PC-3 (cell line): ENCODE data around the gene PIAS3. TPM values are rescaled to one million over a fixed set of nuclear protein-coding genes. Genes with fewer than 3 reads are reported as not detected.
A peak's percentile ranks its signal among the peaks of the same experiment; 100 is the strongest.

ENCODE experiments used
- ATAC-seq: fragments of 200-7000 bp; cut with Tn5 transposase; 2 replicates; pipeline ENCODE4 v1.9.1; 2020; ENCODE audit warnings: mild to moderate bottlenecking, moderate library complexity
- BruUV-seq: library from RNA; stranded (reverse); fragments of 400-500 nt; replicated peaks from 2 replicates; lab custom pipeline; 2021; lab: Mats Ljungman, UMichigan
- CTCF ChIA-PET: fragments of 300-600 bp; sonication (Branson Sonifier 250); formaldehyde crosslinking; loops from one replicate; lab custom pipeline; 2022; ENCODE audit warnings: antibody characterized with exemption; lab: Charles Lee
- POLR2A ChIA-PET: fragments of 300-600 bp; sonication (Branson Sonifier 250); formaldehyde crosslinking; loops from one replicate; lab custom pipeline; 2022; ENCODE audit warnings: antibody characterized with exemption; ENCODE audit not compliant: unreplicated experiment; lab: Charles Lee
- DNase-seq: peaks from one replicate; pipeline ENCODE4 v3.0.0-alpha.2; 2015
- H2AFZ ChIP-seq: fragments of 300-600 bp; sonication (generic); 2 replicates; pipeline ENCODE4 v1.6.0; 2016; ENCODE audit warnings: antibody characterized with exemption, low read length
- H3F3A ChIP-seq: fragments of 300-600 bp; sonication (generic); one replicate; pipeline ENCODE4 v1.6.0; 2017; ENCODE audit warnings: antibody characterized with exemption, low read length, control low read depth, mild to moderate bottlenecking; ENCODE audit not compliant: unreplicated experiment
- H3K27ac ChIP-seq: fragments of 300-600 bp; sonication (generic); 2 replicates; pipeline ENCODE4 v1.5.1; 2016; ENCODE audit warnings: mild to moderate bottlenecking, low read length
- H3K27me3 ChIP-seq: fragments of 300-600 bp; sonication (generic); 2 replicates; pipeline ENCODE4 v1.6.1; 2016; ENCODE audit warnings: low read length, mixed read lengths
- H3K36me3 ChIP-seq: fragments of 300-600 bp; sonication (generic); 2 replicates; pipeline ENCODE4 v1.6.1; 2016; ENCODE audit warnings: low read depth, mixed run types, low read length, mixed read lengths
- H3K4me1 ChIP-seq: fragments of 300-600 bp; sonication (generic); 2 replicates; pipeline ENCODE4 v1.5.1; 2016; ENCODE audit warnings: low read length; ENCODE audit not compliant: insufficient read depth
- H3K4me2 ChIP-seq: fragments of 300-600 bp; sonication (generic); 2 replicates; pipeline ENCODE4 v1.6.0; 2016; ENCODE audit warnings: low read length
- H3K4me3 ChIP-seq: fragments of 300-600 bp; sonication (generic); 2 replicates; pipeline ENCODE4 v1.5.1; 2016; ENCODE audit warnings: mild to moderate bottlenecking, low read length, mixed read lengths
- H3K79me2 ChIP-seq: fragments of 300-600 bp; sonication (generic); 2 replicates; pipeline ENCODE4 v1.6.1; 2017; ENCODE audit warnings: low read length, mixed read lengths
- H3K9ac ChIP-seq: fragments of 300-600 bp; sonication (generic); 2 replicates; pipeline ENCODE4 v1.6.0; 2016; ENCODE audit warnings: mild to moderate bottlenecking, low read length
- H3K9me2 ChIP-seq: fragments of 300-600 bp; sonication (generic); replicated peaks from 2 replicates; pipeline ENCODE4 v1.6.1; 2016; ENCODE audit warnings: mixed run types, low read length, mixed read lengths
- H3K9me3 ChIP-seq: fragments of 300-600 bp; sonication (generic); 2 replicates; pipeline ENCODE4 v1.6.1; 2016; ENCODE audit warnings: low read length, mixed read lengths
- H4K20me1 ChIP-seq: fragments of 300-600 bp; sonication (generic); 2 replicates; pipeline ENCODE4 v1.6.1; 2016; ENCODE audit warnings: low read length, mixed read lengths
- EZH2 ChIP-seq: fragments of 300-600 bp; sonication (generic); IDR thresholded peaks from one replicate; pipeline ENCODE4 v1.6.1; 2017; ENCODE audit warnings: antibody characterized with exemption, mild to moderate bottlenecking, low read length; ENCODE audit not compliant: unreplicated experiment
- EZH2phosphoT487 ChIP-seq: fragments of 300-600 bp; sonication (generic); IDR thresholded peaks from 2 replicates; pipeline ENCODE4 v1.6.1; 2018; ENCODE audit warnings: mild to moderate bottlenecking, antibody characterized with exemption, low read length, borderline replicate concordance
- intact Hi-C: fragments of 100-400 bp; cut with micrococcal nuclease; formaldehyde crosslinking; loops from 2 replicates; pipeline ENCODE4 v1.9.0; 2023
- total RNA-seq: library from RNA; depleted of rRNA; stranded (reverse); fragments of >200 nt; gene quantifications from 2 replicates; pipeline ENCODE4 v1.2.3, GENCODE V29; 2014
- TF ChIP-seq, protein P1 (sequence below): fragments of 300-600 bp; sonication (generic); conservative IDR thresholded peaks from 2 replicates; pipeline ENCODE4 v1.5.1; 2017; ENCODE audit warnings: antibody characterized with exemption, low read depth, mild to moderate bottlenecking, low read length

The PIAS3 gene
- total RNA-seq, 1 experiment from 2014 or later, result 25.2 TPM

DNA sequence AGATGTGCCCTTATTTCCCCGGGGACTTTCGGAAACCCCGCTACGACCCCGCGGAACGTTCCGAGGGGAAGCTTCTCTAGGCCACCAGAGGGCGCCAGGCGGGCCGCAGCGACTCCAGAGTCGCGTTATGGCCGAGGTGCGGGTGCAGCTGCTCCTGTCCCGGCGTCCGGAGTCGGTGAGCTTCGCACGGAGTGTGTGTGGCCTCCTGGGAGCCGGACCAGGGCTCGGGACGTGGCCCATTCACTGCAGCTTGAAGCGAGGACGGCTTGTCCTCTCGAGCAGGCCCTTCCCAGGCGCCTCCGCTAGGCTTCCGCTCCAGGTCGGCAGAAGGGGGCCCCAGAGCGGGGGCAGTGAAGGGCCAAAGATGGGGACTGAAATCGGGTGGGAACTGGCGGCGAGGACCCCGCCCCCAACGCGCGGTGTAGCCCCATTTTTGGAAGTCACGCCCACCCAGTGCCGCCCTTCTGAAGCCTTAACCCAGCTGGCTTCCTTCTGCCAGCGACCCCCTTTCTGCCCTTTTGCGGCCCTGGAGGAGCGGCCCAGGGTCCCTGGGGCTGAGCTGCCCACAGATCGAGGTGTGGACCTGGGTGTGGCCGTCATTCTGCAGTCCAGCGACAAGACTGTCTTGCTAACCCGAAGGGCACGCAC, 13.2 kb downstream of the PIAS3 start, which contains the start of gene NUDT17:
TSS of gene NUDT17 (plus strand) at position 117 of the 648 bp plus-strand sequence. CDS start at position 128, 11 bp downstream.
- peak; percentile 77 for ATAC-seq
- Histone ChIP-seq H3K9me3 (no peaks in the 10 kb centered on the region), H3F3A (no peaks in the 10 kb centered on the region), H3K27me3 (no peaks in the 10 kb centered on the region), H2AFZ (peak within 1 kb of the TSS; percentile 73), H3K79me2 (no peaks in the 10 kb centered on the region), H4K20me1 (no peaks in the 10 kb centered on the region), H3K4me2 (peak within 1 kb of the TSS; percentile 88), H3K9me2 (no peaks in the 10 kb centered on the region), H3K36me3 (peaks cover 38% of the 10 kb centered on the region), H3K4me1 (peaks cover 5% of the 10 kb centered on the region; the same call in 1 of the 2 replicates), H3K27ac (no peak within 1 kb of the TSS), H3K4me3 (peak within 1 kb of the TSS; percentile 66), H3K9ac (peak within 1 kb of the TSS; percentile 54)
- POLR2A ChIA-PET, result interaction anchor here (0.6 to 1.1 kb wide), 2 partner anchors 21 to 74 kb away, joined by 3 to 7 read pairs; partner anchors contain the start of genes POLR3C and RNF115
- DNase-seq, result peak; percentile 78
- no TSS peak for BruUV-seq
- intact Hi-C loops, result loop anchor here (1.0 kb wide), 2 partner anchors 46 to 168 kb away; no protein-coding TSS in a partner anchor
- CTCF ChIA-PET, result interaction anchor here (0.6 to 3.3 kb wide), 5 partner anchors 14 to 166 kb away, joined by 3 to 29 read pairs (median 10); partner anchors contain the start of genes LIX1L and PIAS3
- TF ChIP-seq, protein P1, sequence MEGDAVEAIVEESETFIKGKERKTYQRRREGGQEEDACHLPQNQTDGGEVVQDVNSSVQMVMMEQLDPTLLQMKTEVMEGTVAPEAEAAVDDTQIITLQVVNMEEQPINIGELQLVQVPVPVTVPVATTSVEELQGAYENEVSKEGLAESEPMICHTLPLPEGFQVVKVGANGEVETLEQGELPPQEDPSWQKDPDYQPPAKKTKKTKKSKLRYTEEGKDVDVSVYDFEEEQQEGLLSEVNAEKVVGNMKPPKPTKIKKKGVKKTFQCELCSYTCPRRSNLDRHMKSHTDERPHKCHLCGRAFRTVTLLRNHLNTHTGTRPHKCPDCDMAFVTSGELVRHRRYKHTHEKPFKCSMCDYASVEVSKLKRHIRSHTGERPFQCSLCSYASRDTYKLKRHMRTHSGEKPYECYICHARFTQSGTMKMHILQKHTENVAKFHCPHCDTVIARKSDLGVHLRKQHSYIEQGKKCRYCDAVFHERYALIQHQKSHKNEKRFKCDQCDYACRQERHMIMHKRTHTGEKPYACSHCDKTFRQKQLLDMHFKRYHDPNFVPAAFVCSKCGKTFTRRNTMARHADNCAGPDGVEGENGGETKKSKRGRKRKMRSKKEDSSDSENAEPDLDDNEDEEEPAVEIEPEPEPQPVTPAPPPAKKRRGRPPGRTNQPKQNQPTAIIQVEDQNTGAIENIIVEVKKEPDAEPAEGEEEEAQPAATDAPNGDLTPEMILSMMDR, result peak; percentile 98
- TF ChIP-seq EZH2, result no peak

DNA sequence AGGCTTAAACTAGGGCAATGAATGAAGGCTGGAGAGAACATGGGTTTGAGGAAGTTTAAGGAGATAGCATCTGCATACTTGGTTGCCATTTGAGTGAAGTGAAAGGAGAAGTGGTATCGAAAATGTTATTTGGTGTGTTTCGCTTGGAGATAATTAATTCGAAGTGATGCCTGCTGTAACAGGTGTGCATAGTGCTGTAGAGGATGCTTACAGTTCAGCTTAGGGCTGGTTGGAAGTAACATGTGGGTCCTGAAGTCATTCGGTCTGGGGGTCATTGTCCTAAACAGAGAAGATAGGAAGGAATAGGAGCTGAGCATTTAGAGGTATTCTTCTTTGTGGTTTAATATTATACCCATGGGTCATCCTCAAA, 13.8 kb downstream of the PIAS3 start:
- CTCF ChIA-PET, result interaction anchor here (0.6 to 3.3 kb wide), 9 partner anchors 14 to 169 kb away, joined by 3 to 29 read pairs (median 6); partner anchors contain the start of genes LIX1L and PIAS3
- Histone ChIP-seq H3K4me1 (peaks cover 5% of the 10 kb centered on the region; the same call in 1 of the 2 replicates), H3K4me2 (peak overlapping the region; percentile 88), H2AFZ (peak overlapping the region; percentile 73), H3K27me3 (no peaks in the 10 kb centered on the region), H3K27ac (no peak overlapping the region), H3F3A (no peaks in the 10 kb centered on the region), H3K9ac (0 out of 2 replicates have a peak overlapping the region, but pooled peaks have one; percentile 54), H3K36me3 (peaks cover 37% of the 10 kb centered on the region), H3K79me2 (no peaks in the 10 kb centered on the region), H3K9me2 (no peaks in the 10 kb centered on the region), H3K4me3 (peak overlapping the region; percentile 66), H4K20me1 (no peaks in the 10 kb centered on the region), H3K9me3 (no peaks in the 10 kb centered on the region)
- no TSS peak for BruUV-seq
- POLR2A ChIA-PET, result interaction anchor here (0.6 to 1.1 kb wide), 2 partner anchors 21 to 35 kb away, joined by 3 to 4 read pairs; partner anchors contain the start of genes POLR3C and RNF115
- no peak for TF ChIP-seq EZH2
- TF ChIP-seq, protein P1, result no peak
- TF ChIP-seq EZH2phosphoT487, result no peak
- ATAC-seq (peak; percentile 51), DNase-seq (no peak)
- intact Hi-C loops, result loop anchor here (1.0 kb wide), 2 partner anchors 46 to 168 kb away; no protein-coding TSS in a partner anchor
